Esophagus mucosa (tissue), 1 donor: ENCODE measurements around the gene RTN4RL2. TPM values are rescaled to one million over a fixed set of nuclear protein-coding genes. Genes with fewer than 3 reads are reported as not detected.

ENCODE experiments used
- ATAC-seq: fragments of 200-7000 bp; cut with Tn5 transposase; one replicate; pipeline ENCODE4 v1.9.1; 2020
- total RNA-seq: library from RNA; stranded (reverse); gene quantifications from one replicate; pipeline ENCODE4 v1.2.4, GENCODE V29; 2023
- donor health status: DM: yes; HTN: yes; CAD: no.

RTN4RL2 gene
- total RNA-seq, 1 donor from 2014 or later = 0.56 TPM

GRCh38 chr11:57481915-57482781 lies 21.8 kb downstream of the RTN4RL2 start:
- ATAC-seq = no peak

- ATAC-seq = peak; percentile 32
Measured at GRCh38 chr11:57482782-57483561, 22.6 kb downstream of the RTN4RL2 start.

DNA sequence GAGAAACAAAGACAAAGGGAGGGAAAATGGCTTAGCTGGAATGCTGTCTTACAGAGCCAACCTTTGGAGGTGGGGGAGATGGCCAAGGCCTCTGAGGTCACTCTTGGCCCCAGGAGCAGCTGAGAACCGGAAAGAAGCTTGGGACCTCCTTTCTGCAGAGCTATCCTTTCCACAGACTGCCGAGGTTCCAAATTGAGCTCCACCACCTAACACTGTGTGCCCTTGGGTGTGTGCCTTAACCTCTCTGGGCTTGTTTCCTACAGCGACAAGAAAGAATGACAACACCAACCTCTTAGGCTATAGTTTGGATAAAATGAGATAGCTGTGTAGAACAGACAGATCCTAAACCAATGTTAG lies 23.2 kb downstream of the RTN4RL2 start:
- ATAC-seq = no peak

GRCh38 chr11:57484141-57484710 lies 23.9 kb downstream of the RTN4RL2 start:
- ATAC-seq = peak; percentile 10

- ATAC-seq = no peak
Measured at GRCh38 chr11:57485217-57485990, 25.1 kb downstream of the RTN4RL2 start.

DNA sequence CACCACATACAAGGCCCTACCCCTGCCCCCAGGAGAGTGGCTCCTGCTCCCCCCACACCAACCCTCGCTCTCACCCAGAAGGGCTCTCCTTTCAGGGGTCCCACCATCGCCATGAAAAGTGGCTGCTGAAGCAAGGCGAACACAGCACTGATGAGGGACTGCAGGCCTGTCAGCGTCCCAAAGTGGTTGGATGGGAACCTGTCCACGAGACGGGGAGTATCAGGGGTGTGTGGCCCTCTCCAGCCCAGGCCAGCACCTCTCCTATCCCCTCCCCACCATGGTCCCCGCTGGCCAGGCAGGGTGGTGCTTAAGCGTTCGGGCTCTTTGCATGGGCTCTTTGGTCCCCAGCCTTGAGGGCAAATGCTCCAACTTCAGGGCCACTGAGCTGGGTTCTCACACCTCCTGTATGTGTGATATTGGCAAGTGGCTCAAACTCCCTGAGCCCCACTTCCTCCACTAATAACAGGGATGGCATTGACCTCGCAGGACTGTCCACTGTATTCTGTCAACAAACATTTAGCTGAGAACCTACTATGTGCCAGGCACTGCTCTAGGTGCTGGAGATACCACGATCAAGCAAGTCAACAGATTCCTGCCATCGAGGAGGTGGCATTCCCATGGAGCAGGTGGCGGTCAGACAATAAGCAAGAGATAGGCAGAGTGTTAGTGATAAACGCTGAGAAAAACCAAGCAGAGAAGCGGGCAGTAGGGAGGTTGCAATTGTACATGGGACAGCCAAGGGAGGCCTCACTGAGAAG lies 26.9 kb downstream of the RTN4RL2 start:
- ATAC-seq = no peak

DNA sequence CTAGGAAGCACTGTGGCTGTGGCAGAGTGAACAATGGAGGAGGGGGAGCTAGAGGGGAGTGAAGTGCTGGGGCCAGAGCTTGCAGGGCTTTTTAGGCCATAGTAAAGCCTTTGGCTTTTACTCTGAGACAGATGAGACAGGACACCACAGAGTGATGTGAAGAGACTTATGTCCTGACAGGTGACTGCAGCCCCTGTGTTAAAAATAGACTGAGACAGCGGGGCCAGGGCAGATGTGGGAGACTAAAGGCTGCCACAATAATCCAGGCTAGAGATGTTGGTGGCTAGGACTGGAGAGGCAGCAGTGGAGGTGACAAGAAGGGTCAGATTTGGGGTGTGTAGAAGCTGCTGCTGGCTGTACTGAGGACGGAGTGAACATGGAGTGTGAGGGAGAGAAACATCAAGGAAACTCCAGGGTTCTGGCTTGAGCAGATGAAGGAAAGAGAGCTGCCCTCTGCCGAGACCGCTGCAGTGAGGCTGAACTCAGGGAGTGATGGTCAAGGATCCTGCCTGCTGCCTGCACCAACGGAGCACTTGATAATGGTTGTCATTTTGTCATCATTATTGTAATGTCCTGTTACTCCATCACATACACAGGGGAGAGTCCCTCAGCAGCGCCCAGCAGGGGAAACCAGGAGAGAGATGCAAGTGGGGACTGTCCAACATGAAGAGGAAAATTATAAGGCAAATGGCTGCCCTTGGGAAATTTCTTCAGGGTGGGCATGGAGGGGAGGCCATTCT lies 27.8 kb downstream of the RTN4RL2 start:
- no peak for ATAC-seq

DNA sequence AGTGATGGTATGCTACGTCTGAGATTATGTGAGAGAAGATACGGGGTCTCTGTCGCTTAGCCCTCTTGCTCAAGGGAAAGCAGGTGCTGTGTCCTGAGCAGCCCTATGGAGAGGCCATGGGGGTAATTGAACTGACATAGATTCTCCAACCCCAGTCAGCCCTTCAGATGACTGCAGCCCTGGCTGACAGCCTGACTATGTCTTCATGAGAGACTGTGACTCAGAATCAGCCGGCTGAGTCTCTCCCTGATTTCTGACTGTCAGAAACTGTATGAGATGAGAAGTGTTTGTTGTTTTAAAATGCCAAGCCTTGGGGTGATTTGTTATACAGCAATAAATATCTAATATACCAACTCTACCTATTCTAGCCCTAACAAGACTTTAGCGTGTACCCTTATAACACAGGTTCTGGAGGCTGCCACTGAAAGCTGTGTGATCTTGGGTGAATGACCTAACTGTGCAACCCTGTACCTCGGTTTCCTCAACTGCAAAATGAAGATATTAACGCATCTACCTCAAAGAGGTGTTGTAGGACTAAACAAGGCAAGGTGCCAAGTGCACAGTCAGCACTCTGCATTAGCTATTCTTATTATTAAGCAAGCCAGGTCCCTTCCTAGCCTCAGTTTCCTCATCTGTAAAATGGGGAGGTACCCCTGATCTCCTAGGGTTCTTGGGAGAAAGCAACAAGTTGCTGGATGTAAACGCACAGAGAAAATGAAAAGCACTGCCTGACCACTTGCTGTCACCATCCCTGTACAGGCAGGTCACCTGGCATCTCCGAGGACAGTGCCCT lies 30.3 kb downstream of the RTN4RL2 start:
- peak; percentile 51 for ATAC-seq

GRCh38 chr11:57491371-57492061 lies 31.2 kb downstream of the RTN4RL2 start:
- no peak for ATAC-seq

GRCh38 chr11:57493507-57494503 lies 33.5 kb downstream of the RTN4RL2 start:
- ATAC-seq = peak; percentile 75

DNA sequence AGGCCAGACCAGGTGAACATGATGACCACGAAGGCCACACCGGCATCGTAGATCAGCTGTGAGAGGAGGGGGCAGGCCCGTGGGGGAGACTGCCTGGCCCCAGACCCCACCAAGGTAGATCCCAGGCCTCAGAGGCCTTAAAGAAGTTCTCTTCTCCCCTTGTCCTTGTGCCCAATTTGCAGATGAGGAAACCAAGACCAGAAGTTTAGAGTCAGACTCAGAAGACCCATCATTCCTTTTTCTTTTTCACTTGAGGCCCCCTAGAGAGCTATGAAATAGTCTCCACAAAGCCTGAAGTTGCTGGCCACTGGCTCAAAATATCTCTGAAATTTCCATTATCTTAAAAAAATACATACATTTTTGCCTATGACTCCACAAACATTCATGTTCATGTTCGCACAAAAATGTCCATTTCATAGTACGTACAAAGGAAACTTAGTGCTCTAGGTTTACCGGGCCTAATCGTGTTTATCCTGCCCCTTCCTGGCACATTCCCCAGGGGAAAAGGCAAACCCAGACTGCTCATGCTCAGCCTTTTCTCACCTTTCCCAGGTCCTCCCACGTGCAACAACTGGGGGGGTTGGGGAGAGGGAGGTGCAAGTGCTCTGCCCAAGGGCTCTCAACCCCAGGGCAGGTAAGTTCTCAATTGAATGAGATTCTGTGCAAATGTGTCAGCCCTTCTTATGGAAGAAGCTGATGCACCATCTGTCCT lies 35.9 kb downstream of the RTN4RL2 start:
- ATAC-seq = no peak

GRCh38 chr11:57497303-57498247 lies 37.2 kb downstream of the RTN4RL2 start:
- ATAC-seq = no peak

GRCh38 chr11:57498540-57498939 lies 38.2 kb downstream of the RTN4RL2 start:
- no peak for ATAC-seq

GRCh38 chr11:57499413-57499982 lies 39.2 kb downstream of the RTN4RL2 start:
- ATAC-seq = peak; percentile 94

DNA sequence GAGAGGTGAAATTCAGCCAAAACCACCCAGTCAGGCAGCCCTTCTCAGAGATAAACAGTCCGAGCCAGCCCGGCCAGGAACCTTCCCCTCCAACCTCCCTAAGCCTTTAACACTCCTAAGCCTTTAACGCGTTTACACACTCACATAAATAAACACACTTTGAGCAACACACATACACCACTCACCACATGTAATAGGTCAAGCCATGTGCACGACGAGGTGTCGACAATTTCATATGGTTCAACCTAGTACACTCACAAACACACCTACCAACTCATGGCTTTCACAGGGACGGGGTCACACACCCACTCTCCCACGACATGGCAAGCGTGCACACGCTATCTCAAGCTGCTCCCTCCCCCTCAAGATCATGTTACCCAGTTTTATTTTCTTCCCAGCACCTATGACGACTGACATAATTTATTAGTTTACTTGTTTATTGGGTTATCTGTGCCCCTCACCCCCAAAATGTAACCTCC lies 39.7 kb downstream of the RTN4RL2 start:
- ATAC-seq = no peak

GRCh38 chr11:57500515-57500914 lies 40.2 kb downstream of the RTN4RL2 start:
- no peak for ATAC-seq
